ENCODE measurements around the gene SMG6.
A peak's percentile ranks its signal among the peaks of the same experiment; 100 is the strongest.

SMG6 gene

DNA sequence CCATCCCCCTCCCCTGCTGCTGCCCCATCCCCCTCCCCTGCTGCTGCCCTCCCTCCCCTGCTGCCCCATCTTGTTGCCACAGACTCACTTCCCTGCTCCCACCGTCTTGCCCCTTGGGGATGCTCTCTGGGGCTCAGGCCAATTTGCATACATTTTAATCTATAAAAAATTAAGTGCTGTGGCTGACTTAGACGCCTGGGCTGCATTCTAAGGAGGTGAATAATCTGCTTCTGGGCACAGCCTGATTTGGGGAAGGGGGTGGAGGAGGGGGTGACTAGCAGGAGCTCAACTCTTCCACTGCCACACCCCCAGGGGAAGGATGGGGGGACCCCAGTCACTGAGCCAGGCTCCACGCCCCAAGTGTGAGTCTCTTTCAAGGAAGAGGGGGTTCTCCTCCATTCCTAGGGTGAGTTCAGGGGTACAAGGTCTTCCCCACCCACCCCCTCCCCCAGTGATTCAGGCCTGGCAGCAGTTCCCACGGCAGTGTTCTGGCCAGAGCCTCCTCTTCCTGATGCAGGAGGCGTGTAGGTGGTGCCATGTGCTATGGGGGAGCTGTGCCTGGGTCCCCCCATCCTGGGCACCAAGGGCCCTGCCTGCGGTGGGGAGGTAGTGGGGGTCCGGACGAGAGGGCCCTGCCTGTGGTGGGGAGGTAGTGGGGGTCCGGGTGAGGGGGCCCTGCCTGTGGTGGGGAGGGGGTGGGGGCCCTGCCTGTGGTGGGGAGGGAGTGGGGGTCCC is 268.6 kb downstream of the SMG6 start:
- TF ChIP-seq, protein P1, sequence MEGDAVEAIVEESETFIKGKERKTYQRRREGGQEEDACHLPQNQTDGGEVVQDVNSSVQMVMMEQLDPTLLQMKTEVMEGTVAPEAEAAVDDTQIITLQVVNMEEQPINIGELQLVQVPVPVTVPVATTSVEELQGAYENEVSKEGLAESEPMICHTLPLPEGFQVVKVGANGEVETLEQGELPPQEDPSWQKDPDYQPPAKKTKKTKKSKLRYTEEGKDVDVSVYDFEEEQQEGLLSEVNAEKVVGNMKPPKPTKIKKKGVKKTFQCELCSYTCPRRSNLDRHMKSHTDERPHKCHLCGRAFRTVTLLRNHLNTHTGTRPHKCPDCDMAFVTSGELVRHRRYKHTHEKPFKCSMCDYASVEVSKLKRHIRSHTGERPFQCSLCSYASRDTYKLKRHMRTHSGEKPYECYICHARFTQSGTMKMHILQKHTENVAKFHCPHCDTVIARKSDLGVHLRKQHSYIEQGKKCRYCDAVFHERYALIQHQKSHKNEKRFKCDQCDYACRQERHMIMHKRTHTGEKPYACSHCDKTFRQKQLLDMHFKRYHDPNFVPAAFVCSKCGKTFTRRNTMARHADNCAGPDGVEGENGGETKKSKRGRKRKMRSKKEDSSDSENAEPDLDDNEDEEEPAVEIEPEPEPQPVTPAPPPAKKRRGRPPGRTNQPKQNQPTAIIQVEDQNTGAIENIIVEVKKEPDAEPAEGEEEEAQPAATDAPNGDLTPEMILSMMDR (IDR thresholded peaks at IDR 0.05) = no peak
- no peak for TF ChIP-seq ZFX (IDR thresholded peaks at IDR 0.05; ENCODE audit: borderline replicate concordance)
- no peak overlapping the region for H3K27ac ChIP-seq

DNA sequence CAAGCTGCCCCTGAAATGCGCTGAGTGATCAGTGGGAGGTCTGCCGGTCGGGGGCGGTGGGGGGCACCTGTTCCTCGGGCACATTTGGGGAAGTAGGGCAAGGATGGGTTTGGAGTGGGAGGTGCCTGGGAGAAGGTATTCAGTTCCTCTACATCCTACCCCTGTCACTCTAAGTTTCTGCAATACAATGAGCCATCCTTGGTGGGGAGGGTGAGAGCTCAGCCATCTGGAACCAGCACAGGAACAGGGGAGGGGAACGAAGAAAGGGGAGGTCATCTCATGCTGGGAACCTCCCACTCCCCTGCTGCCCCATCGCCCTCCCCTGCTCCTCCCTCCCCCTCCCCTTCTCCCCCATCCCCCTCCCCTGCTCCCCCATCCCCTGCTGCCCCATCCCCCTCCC is 269.4 kb downstream of the SMG6 start:
- TF ChIP-seq, protein P1 (IDR thresholded peaks at IDR 0.05) = no peak
- TF ChIP-seq ZFX (IDR thresholded peaks at IDR 0.05; ENCODE audit: borderline replicate concordance) = no peak
- no peak overlapping the region for H3K27ac ChIP-seq

DNA sequence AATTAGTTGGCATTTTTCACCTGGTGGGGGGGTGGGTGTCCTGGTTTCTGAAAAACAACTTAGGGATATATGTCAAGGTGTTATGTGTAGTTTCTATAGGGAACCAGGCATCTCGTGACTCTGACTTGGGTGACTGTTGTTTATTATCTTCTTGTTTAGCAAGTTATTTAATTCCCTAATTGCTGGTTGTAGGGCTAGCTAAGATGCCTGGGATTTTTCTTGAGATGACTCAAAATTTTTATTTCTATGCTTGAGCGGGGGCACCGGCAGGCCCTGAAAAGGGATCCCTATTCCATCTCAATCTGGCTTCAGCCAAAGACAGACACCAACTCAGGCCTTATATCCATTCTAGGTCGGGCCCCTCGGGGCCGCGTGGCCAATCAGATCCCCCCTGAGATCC is 270.4 kb downstream of the SMG6 start:
- TF ChIP-seq ZFX (IDR thresholded peaks at IDR 0.05; ENCODE audit: borderline replicate concordance) = no peak
- TF ChIP-seq, protein P1 (IDR thresholded peaks at IDR 0.05) = no peak
- H3K27ac ChIP-seq = no peak overlapping the region

DNA sequence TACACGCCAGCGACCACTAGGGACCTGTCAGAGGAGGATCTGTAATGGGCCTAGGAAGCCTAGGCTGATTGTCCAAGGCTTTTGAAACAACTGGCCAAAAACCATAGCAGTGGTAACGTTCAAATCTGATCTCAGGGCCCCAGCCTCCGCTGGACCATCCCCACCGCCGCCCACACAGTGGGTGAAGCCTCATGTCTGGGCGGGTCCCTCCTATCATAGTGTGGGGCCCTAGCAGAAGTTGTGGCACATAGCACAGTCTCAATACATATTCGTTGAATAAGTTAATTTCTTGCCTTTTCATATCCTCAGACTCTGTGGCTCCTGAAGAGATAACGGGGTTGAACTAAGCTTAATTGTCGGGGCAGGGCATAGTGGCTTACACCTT is 272.8 kb downstream of the SMG6 start:
- H3K27ac ChIP-seq = peak overlapping the region; percentile 76
- no peak for TF ChIP-seq ZFX (IDR thresholded peaks at IDR 0.05; ENCODE audit: borderline replicate concordance)
- TF ChIP-seq, protein P1 (IDR thresholded peaks at IDR 0.05) = peak; percentile 79

DNA sequence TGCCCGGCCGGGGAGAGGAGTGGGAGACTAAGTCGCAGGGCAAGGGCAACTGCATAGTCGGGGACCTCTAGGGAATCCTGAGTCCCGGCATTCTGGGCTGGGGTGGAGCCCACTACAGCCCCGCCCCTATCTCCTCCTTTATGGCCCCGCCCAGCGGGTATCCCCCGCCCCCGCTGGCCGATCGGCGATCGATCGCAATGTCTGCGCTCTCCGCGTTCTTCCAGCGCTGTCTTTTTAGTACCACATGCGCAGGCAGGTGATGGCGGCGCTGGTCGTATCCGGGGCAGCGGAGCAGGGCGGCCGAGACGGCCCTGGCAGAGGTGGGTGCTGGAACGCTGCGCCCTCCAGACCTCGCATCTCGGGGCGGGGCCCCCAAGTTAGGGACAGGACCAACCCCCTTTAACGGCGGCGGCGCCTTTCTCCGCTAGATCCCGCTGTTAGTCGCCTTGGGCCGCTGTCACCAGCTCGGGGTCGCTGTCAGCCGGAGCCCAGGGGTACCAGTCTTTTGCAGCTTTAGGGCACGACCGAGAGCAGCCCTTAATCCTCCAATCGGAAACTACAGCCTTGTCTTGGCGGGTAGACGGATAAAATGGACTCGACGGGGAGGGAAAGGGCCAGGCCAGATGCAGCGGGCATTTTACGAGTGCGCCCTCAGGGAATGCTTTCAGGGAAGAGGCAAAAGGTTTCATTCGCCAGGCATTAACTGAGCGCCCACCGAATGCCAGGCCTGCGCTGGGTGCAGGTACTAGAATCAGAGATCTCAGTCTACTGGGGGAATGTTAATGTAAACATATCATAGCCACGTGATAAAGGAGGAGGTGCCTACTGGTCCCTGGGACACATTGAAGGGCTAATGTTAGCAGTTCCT is 273.4 kb downstream of the SMG6 start, which contains the start of gene DPH1:
Gene DPH1, plus strand, starts transcription at position 243 of the 868 bp plus-strand sequence. Its CDS starts 17 bp downstream, at position 260.
- H3K27ac ChIP-seq = peak within 1 kb of the TSS; percentile 76
- no peak for TF ChIP-seq ZFX (IDR thresholded peaks at IDR 0.05; ENCODE audit: borderline replicate concordance)
- TF ChIP-seq, protein P1 (IDR thresholded peaks at IDR 0.05) = no peak

DNA sequence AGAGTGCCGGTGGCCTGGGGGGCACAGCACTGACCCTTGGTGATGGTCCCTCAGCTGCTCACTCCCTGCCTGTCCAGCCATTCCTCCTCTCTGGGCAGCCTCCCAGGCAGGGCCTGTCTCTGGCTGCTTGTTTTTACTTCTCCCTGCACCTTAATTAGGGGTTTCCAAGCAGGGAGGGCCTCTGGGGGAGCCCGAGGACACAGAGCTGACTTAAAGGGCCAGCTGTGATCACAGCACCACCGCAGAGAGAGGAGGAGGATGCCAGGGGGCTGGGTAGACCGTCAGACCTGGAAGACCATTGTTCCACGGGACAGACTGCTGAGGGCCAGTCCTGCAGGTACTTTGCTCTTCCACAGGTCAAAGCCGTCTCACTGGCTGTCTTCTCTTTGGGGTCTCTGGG is 274.8 kb downstream of the SMG6 start:
- TF ChIP-seq, protein P1 (IDR thresholded peaks at IDR 0.05) = no peak
- TF ChIP-seq ZFX (IDR thresholded peaks at IDR 0.05; ENCODE audit: borderline replicate concordance) = no peak
- H3K27ac ChIP-seq = no peak overlapping the region

DNA sequence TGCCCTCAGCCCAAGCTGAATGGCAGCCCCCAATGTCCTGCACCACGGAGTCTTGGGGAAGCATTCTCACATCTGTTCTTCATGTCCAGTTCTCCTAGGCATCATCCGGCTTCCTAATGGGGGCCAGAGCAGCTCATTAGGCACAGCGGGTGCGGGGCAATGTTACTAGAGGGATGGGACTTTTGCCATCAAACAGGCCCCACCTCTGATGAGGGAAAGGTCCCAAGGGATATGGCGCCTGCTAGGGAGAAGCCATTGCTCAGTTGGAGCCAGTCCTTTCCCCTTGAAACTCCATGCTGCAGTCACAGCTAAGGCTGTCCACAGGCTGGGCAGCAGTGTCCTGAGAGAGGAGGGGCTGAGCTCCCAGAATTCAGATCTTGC is 275.4 kb downstream of the SMG6 start:
- H3K27ac ChIP-seq = no peak overlapping the region
- TF ChIP-seq, protein P1 (IDR thresholded peaks at IDR 0.05) = no peak
- TF ChIP-seq ZFX (IDR thresholded peaks at IDR 0.05; ENCODE audit: borderline replicate concordance) = no peak

All from 22Rv1 (cell line).